ENCODE results near the gene LRRC74B. TPM values are rescaled to one million over a fixed set of nuclear protein-coding genes. Genes with fewer than 3 reads are reported as not detected.
"Not testable (repeated sequence)": the region's sequence is repeated elsewhere in the genome, so short reads cannot be mapped to it uniquely, and the experiment has no call there.

Gene LRRC74B
- total and polyA plus RNA-seq, 4 experiments from 2014 or later: not detected

DNA sequence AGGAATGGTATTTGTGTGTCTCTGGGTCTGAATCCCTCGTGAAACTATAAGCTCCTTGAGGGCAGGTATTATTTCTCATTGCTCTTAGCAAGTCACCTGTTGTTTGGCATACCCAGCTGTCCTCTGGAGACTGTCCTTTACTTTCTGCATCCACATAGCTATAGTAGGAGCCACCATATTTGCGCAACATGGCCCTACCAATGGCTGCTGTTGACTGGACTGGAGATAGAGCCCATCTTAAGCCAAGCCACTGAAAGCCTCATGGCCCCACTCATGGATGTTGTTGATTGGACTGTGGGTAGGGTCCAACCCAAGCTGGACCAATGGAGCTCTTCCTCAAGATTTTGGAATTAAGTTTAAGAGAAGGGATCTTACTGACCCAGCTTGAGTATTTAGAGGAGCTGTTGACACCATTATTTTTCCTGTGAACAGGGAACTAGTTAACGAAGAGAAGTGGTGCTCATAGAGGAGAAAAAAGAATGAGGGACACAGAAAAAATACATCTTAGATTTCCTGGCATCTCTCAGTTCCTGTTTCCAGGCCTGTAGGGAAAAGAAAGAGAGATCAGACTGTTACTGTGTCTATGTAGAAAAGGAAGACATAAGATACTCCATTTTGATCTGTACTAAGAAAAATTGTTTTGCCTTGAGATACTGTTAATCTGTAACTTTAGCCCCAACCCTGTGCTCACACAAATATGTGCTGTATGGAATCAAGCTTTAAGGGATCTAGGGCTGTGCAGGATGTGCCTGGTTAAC is 47.2 kb downstream of the LRRC74B start:
- DNase-seq: no peak
- H3K27me3 ChIP-seq (ENCODE audit: insufficient read depth, low read length): no peaks in the 10 kb centered on the region
- no peaks in the 10 kb centered on the region for H3K4me1 ChIP-seq (ENCODE audit: insufficient read depth, low read length)
- intact Hi-C loops (cut with micrococcal nuclease): no loop called here
- ChIA-PET CTCF (ENCODE audit: partially characterized antibody) (interaction anchor here (0.6 kb wide), 1 partner anchor 9 kb away, joined by 3 read pairs; no protein-coding TSS in a partner anchor), POLR2A (ENCODE audit: partially characterized antibody) (no interaction called here)
- no peak overlapping the region for H3K27ac ChIP-seq (ENCODE audit: low read depth, low read length)
- Mint-ChIP-seq H3K9me3 (no peaks in the 10 kb centered on the region), H3K27ac (no peak overlapping the region), H3K4me1 (no peaks in the 10 kb centered on the region), H3K36me3 (no peaks in the 10 kb centered on the region), H3K4me3 (no peak overlapping the region), H3K27me3 (no peaks in the 10 kb centered on the region)
- no peak overlapping the region for H3K4me3 ChIP-seq (ENCODE audit: low read length in 2 of 2)
- H3K9me3 ChIP-seq (ENCODE audit: control insufficient read depth in 1 of 2, low read length in 2 of 2): no peaks in the 10 kb centered on the region
- H3K36me3 ChIP-seq (ENCODE audit: insufficient read depth, low read length): no peaks in the 10 kb centered on the region

DNA sequence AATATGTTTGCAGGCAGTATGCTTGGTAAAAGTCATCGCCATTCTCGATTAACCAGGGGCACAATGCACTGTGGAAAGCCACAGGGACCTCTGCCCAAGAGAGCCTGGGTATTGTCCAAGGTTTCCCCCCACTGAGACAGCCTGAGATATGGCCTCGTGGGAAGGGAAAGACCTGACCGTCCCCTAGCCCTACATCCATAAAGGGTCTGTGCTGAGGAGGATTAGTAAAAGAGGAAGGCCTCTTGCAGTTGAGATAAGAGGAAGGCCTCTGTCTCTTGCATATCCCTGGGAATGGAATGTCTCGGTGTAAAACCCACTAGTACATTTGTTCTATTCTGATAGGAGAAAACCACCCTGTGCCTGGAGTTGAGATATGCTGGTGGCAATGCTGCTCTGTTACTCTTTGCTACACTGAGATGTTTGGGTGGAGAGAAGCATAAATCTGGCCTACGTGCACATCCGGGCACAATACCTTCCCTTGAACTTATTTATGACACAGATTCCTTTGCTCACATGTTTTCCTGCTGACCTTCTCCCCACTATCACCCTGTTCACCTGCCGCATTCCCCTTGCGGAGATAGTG is 47.9 kb downstream of the LRRC74B start:
- DNase-seq; H3K9me3 ChIP-seq (ENCODE audit: control insufficient read depth in 1 of 2, low read length in 2 of 2); H3K27ac Mint-ChIP-seq; H3K4me3 Mint-ChIP-seq; H3K36me3 Mint-ChIP-seq; H3K27me3 Mint-ChIP-seq; H3K4me3 ChIP-seq (ENCODE audit: low read length in 2 of 2); H3K27ac ChIP-seq (ENCODE audit: low read depth, low read length); intact Hi-C loops (cut with micrococcal nuclease); H3K9me3 Mint-ChIP-seq; POLR2A ChIA-PET (ENCODE audit: partially characterized antibody); H3K4me1 ChIP-seq (ENCODE audit: insufficient read depth, low read length); H3K4me1 Mint-ChIP-seq; H3K27me3 ChIP-seq (ENCODE audit: insufficient read depth, low read length); H3K36me3 ChIP-seq (ENCODE audit: insufficient read depth, low read length): not testable (repeated sequence)
- CTCF ChIA-PET (ENCODE audit: partially characterized antibody): interaction anchor here (0.6 kb wide), 1 partner anchor 8 kb away, joined by 3 read pairs; no protein-coding TSS in a partner anchor

DNA sequence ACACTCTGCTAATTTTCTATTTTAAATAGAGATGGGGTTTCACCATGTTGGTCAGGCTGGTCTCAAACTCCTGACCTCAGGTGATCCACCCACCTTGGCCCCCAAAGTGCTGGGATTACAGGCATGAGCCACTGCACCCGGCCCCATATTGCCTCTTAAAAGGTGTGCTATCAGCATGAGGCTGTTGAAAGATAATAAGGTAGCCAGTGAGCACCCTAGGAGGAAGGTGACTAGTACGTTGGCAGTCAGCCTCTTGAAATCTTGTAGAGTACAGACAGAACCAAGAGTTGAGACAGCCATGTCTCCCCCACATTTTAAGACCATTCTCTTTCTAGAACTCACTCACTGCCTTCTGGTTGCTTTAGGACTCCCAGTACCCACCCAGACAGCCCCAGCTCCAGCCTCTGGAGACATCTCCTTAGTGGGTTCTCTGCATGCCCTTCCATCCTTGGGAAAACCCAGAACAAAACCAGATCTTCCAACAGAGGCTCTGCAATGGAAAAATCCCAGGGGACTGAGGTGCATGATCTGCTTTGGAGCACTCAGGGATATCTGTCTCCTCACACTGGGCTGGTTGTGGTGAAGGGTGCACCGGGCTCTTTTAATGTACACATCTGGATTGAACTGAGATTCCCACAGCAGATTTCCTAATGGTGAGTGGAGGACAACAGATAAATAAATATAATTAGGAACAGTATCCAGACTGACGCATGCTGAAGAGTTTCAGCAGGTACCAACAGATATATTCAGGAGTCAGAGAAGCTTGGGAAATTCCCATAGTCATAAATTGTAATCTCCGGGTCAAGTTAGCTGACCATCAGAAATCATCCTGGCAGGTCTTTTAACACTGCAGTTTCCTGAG is 49.4 kb downstream of the LRRC74B start:
- Mint-ChIP-seq H3K4me3 (no peak overlapping the region), H3K36me3 (no peaks in the 10 kb centered on the region), H3K9me3 (no peaks in the 10 kb centered on the region), H3K4me1 (no peaks in the 10 kb centered on the region), H3K27ac (no peak overlapping the region), H3K27me3 (peaks cover 2 to 5% of the 10 kb centered on the region in 2 donors)
- CTCF ChIA-PET (ENCODE audit: partially characterized antibody): interaction anchor here (1.0 kb wide), 1 partner anchor 8 kb away, joined by 3 read pairs; no protein-coding TSS in a partner anchor
- DNase-seq: no peak
- Histone ChIP-seq H3K36me3 (ENCODE audit: insufficient read depth, low read length) (no peaks in the 10 kb centered on the region), H3K27me3 (ENCODE audit: insufficient read depth, low read length) (no peaks in the 10 kb centered on the region), H3K4me3 (ENCODE audit: low read length in 2 of 2) (no peak overlapping the region), H3K9me3 (ENCODE audit: control insufficient read depth in 1 of 2, low read length in 2 of 2) (no peaks in the 10 kb centered on the region), H3K4me1 (ENCODE audit: insufficient read depth, low read length) (no peaks in the 10 kb centered on the region), H3K27ac (ENCODE audit: low read depth, low read length) (no peak overlapping the region)
- POLR2A ChIA-PET (ENCODE audit: partially characterized antibody): no interaction called here
- intact Hi-C loops (cut with micrococcal nuclease): no loop called here

DNA sequence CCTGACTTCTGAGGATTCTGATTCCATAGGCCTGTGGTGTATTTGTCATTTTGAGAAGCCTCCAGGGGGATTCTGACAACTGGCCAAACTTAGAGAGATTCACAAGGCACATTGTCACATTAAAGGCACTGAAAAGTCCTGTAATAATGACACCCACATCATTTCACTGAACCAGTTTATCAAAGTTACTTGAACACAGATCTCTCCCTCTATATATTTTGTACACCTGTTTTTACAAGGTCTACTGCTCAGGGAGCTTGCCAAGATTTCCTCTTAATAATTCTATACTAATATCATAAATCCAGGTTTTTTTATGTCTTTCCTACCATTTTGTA is 50.0 kb downstream of the LRRC74B start:
- Histone ChIP-seq H3K4me1 (ENCODE audit: insufficient read depth, low read length) (no peaks in the 10 kb centered on the region), H3K27me3 (ENCODE audit: insufficient read depth, low read length) (no peaks in the 10 kb centered on the region), H3K4me3 (ENCODE audit: low read length in 2 of 2) (no peak overlapping the region), H3K9me3 (ENCODE audit: control insufficient read depth in 1 of 2, low read length in 2 of 2) (no peaks in the 10 kb centered on the region), H3K27ac (ENCODE audit: low read depth, low read length) (no peak overlapping the region), H3K36me3 (ENCODE audit: insufficient read depth, low read length) (no peaks in the 10 kb centered on the region)
- DNase-seq: no peak
- CTCF ChIA-PET (ENCODE audit: partially characterized antibody): no interaction called here
- H3K36me3 Mint-ChIP-seq: no peaks in the 10 kb centered on the region
- H3K4me1 Mint-ChIP-seq: no peaks in the 10 kb centered on the region
- peaks cover 2 to 5% of the 10 kb centered on the region in 2 donors for H3K27me3 Mint-ChIP-seq
- no peaks in the 10 kb centered on the region for H3K9me3 Mint-ChIP-seq
- intact Hi-C loops (cut with micrococcal nuclease): no loop called here
- no peak overlapping the region for H3K4me3 Mint-ChIP-seq
- H3K27ac Mint-ChIP-seq: no peak overlapping the region
- POLR2A ChIA-PET (ENCODE audit: partially characterized antibody): no interaction called here

DNA sequence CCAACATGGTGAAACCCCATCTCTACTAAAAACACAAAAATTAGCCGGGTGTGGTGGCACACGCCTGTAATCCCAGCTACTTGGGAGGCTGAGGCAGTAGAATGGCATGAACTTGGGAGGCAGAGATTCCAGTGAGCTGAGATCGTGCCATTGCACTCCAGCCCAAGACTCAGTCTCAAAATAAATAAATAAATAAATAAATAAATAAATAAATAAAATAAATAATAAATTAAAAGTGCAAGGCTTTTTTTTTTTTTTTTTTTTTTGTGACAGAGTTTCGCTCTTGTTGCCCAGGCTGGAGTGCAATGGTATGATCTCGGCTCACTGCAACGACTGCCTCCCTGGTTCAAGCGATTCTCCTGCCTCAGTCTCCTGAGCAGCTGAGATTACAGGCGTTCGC is 51.1 kb downstream of the LRRC74B start:
- CTCF ChIA-PET (ENCODE audit: partially characterized antibody); intact Hi-C loops (cut with micrococcal nuclease); H3K27me3 ChIP-seq (ENCODE audit: insufficient read depth, low read length); H3K27me3 Mint-ChIP-seq; H3K9me3 ChIP-seq (ENCODE audit: control insufficient read depth in 1 of 2, low read length in 2 of 2); DNase-seq; H3K4me1 Mint-ChIP-seq; H3K36me3 Mint-ChIP-seq; POLR2A ChIA-PET (ENCODE audit: partially characterized antibody); H3K9me3 Mint-ChIP-seq; H3K27ac ChIP-seq (ENCODE audit: low read depth, low read length); H3K27ac Mint-ChIP-seq; H3K4me3 Mint-ChIP-seq; H3K36me3 ChIP-seq (ENCODE audit: insufficient read depth, low read length); H3K4me1 ChIP-seq (ENCODE audit: insufficient read depth, low read length); H3K4me3 ChIP-seq (ENCODE audit: low read length in 2 of 2): not testable (repeated sequence)

DNA sequence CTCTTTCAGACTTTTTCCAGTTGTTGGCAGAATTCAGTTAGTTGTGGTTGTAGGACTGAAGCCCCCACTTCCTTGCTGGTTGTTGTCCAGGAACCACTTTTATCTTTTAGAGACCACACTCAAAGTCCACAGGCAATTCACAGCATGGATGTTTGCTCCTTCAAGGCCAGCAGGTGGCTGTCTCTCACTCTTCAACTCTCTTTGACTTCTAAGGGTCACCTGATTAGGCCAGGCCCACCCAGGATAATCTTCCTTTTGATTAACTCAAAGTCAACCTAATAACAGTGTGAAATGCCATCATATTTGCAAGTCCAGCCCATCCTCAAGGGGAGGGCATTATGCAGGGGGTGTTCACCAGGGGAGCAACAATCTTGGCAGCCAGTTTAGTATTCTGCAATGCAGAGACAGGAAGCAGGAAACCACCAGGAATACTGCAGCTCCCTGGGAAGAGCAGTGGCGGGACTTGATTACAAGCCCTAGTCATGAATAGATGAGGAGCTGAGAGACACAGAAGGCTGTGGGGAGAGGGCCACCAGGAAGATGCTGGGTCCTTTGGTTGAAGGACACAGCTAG is 52.4 kb downstream of the LRRC74B start:
- Histone ChIP-seq H3K27me3 (ENCODE audit: insufficient read depth, low read length) (no peaks in the 10 kb centered on the region), H3K4me1 (ENCODE audit: insufficient read depth, low read length) (peaks cover 7% of the 10 kb centered on the region), H3K36me3 (ENCODE audit: insufficient read depth, low read length) (no peaks in the 10 kb centered on the region), H3K9me3 (ENCODE audit: control insufficient read depth in 1 of 2, low read length in 2 of 2) (no peaks in the 10 kb centered on the region), H3K27ac (ENCODE audit: low read depth, low read length) (no peak overlapping the region), H3K4me3 (ENCODE audit: low read length in 2 of 2) (no peak overlapping the region)
- no peak overlapping the region for H3K27ac Mint-ChIP-seq
- DNase-seq: no peak
- intact Hi-C loops (cut with micrococcal nuclease): no loop called here
- H3K4me1 Mint-ChIP-seq: peaks cover 5 to 8% (median 7%) of the 10 kb centered on the region in 4 donors
- no peaks in the 10 kb centered on the region for H3K9me3 Mint-ChIP-seq
- no peaks in the 10 kb centered on the region for H3K36me3 Mint-ChIP-seq
- H3K4me3 Mint-ChIP-seq: no peak overlapping the region
- CTCF ChIA-PET (ENCODE audit: partially characterized antibody): no interaction called here
- peaks cover 4 to 12% of the 10 kb centered on the region in 2 donors for H3K27me3 Mint-ChIP-seq
- POLR2A ChIA-PET (ENCODE audit: partially characterized antibody): no interaction called here

DNA sequence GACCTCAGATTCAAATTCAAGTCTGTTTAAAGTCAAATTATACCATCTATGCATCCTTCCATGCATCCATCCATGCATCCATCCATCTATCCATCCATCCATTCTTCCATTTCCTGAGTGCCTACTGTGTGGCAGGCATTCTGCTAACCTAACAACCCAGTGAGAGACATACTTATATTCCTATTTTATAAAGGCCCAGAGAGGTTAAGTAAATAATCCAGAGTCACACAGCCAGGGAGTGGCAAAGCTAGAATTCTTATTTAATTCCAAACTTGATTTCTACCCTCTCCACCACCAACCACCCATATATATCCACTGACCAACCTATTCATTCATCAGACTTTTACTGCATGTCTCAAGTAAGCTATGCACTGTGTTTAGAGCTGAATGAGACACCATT is 53.8 kb downstream of the LRRC74B start:
- POLR2A ChIA-PET (ENCODE audit: partially characterized antibody): no interaction called here

More for the DNA sequence above, 53.8 kb downstream of the LRRC74B start:
- Mint-ChIP-seq H3K4me1 (peaks cover 5 to 8% (median 7%) of the 10 kb centered on the region in 4 donors), H3K4me3 (no peak overlapping the region), H3K36me3 (no peaks in the 10 kb centered on the region), H3K9me3 (no peaks in the 10 kb centered on the region), H3K27me3 (peaks cover 4 to 12% of the 10 kb centered on the region in 2 donors), H3K27ac (no peak overlapping the region)
- Histone ChIP-seq H3K27ac (ENCODE audit: low read depth, low read length) (no peak overlapping the region), H3K9me3 (ENCODE audit: control insufficient read depth in 1 of 2, low read length in 2 of 2) (no peaks in the 10 kb centered on the region), H3K27me3 (ENCODE audit: insufficient read depth, low read length) (no peaks in the 10 kb centered on the region), H3K36me3 (ENCODE audit: insufficient read depth, low read length) (no peaks in the 10 kb centered on the region), H3K4me3 (ENCODE audit: low read length in 2 of 2) (no peak overlapping the region), H3K4me1 (ENCODE audit: insufficient read depth, low read length) (peaks cover 7% of the 10 kb centered on the region)
- DNase-seq: no peak
- CTCF ChIA-PET (ENCODE audit: partially characterized antibody): interaction anchor here (2.2 kb wide), 1 partner anchor 10 kb away, joined by 8 read pairs; no protein-coding TSS in a partner anchor
- intact Hi-C loops (cut with micrococcal nuclease): no loop called here

Measured in CD4-positive, alpha-beta memory T cell (primary cell).